Choroid plexus epithelial cell (primary cell): Measurements from ENCODE around the gene DHX15.
A peak's percentile ranks its signal among the peaks of the same experiment; 100 is the strongest.

Experiments used
- DNase-seq: peaks from one replicate; pipeline ENCODE4 v3.0.0-alpha.2; 2010; ENCODE audit warnings: low read depth
- H3K4me3 ChIP-seq: 2 replicates; pipeline ENCODE4 v1.5.1; 2011; ENCODE audit warnings: low read depth, mild to moderate bottlenecking, control low read depth, low read length, moderate library complexity
- CTCF ChIP-seq: conservative IDR thresholded peaks from 2 replicates; pipeline ENCODE4 v1.5.1; 2011; ENCODE audit warnings: low read depth, mild to moderate bottlenecking, control low read depth, inconsistent platforms, low read length, moderate library complexity

The DHX15 gene

DNA sequence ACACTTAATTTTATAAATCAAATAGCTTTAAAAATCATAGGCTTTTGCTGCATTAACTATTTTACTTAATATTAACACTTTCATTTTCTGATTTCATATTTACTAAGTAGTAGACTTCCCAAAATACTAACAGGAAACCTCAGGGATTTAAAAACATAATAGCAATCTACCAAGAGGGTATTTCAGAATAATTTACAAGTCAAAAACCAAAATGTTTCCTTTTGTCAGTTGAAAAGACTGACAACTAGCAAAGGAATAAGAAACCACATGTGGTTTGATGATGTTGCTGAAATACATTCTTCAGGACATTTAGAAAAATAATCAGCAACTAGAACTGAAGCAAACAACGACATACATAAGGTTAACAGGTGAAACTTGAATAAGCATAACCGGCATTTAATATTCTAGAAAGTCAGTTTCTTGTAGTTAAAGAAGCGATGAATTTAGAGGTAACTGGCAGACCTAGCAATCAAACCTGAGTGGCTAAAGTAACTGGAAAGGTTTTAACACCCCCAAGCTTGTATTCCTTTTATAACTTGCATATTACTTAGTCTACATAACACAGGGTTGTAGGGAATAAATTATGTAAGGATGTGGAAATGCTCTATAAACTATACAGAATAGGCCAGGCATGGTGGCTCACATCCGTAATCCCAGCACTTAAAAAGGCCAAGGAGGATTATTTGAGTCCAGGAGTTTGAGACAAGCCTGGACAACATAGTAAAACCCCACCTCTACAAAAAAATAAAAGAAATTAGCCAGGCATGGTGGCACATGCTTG, 40.0 kb downstream of the DHX15 start:
- DNase-seq: peak; percentile 40
- no peak for TF ChIP-seq CTCF

DNA sequence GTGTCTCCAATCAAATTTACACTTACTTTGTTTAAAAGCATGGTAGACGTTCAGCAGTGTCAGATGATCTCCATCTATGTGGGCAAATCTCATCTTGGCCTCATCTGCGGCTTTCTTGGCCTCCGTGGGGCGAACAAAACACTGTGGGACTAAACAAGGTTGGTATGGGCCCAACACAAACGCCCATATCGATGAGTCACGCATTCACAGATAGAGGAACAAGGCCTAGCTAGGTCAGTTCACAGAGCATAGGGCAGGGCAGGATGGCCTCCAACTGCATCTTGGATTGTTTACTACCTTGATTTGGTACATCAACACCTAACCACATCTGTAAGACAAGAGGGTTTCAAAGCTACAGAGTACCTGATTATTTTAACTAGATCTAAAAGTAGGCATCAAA, 47.3 kb downstream of the DHX15 start:
- TF ChIP-seq CTCF: no peak
- no peak overlapping the region for H3K4me3 ChIP-seq
- DNase-seq: no peak

More for the DNA sequence above, 40.0 kb downstream of the DHX15 start:
- no peak overlapping the region for H3K4me3 ChIP-seq

- H3K4me3 ChIP-seq: no peak overlapping the region
- no peak for TF ChIP-seq CTCF
- no peak for DNase-seq
These were observed 49.0 kb downstream of the DHX15 start for GRCh38 chr4:24535399-24535798.

GRCh38 chr4:24533364-24533763, 51.0 kb downstream of the DHX15 start:
- DNase-seq: no peak
- no peak overlapping the region for H3K4me3 ChIP-seq
- TF ChIP-seq CTCF: no peak

- no peak overlapping the region for H3K4me3 ChIP-seq
- DNase-seq: no peak
- TF ChIP-seq CTCF: no peak
These were observed 54.8 kb downstream of the DHX15 start for GRCh38 chr4:24529555-24529954.

GRCh38 chr4:24527371-24527770, 57.0 kb downstream of the DHX15 start:
- TF ChIP-seq CTCF: no peak
- no peak overlapping the region for H3K4me3 ChIP-seq
- peak; percentile 70 for DNase-seq

DNA sequence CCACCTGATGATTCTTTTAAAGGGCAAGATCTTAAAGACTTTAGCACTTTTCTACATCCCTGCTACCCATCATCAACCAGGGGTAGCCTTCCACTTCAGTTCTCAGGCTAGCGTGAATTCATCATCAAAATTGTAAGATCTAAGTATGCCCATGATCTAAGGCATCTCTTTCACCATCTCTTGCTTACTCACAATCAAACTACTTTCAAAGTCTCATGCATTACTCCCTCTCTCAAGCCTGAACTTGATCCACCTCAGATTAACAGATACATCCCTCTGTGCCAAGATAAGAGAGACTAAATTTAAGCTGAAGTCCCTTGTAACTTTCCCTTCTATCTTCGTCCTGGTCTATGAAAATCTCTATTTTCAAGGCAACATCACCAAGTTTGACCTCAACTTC, 62.8 kb downstream of the DHX15 start:
- no peak overlapping the region for H3K4me3 ChIP-seq
- DNase-seq: no peak
- no peak for TF ChIP-seq CTCF
